Mucosa of descending colon (tissue), 3 donors: Measurements from ENCODE around the gene VNN1. TPM values are rescaled to one million over a fixed set of nuclear protein-coding genes. Genes with fewer than 3 reads are reported as not detected.
A peak's percentile ranks its signal among the peaks of the same experiment; 100 is the strongest.

ENCODE experiments used
- ATAC-seq: fragments of 200-7000 bp; cut with Tn5 transposase; one replicate; pipeline ENCODE4 v1.9.1; 2020; ENCODE audit warnings: mild to moderate bottlenecking, moderate library complexity
- DNase-seq, 3 donors: peaks; one replicate each; pipeline ENCODE4 v3.0.0-alpha.2; 2020
- H3K36me3 ChIP-seq: fragments of 200-600 bp; one replicate; pipeline ENCODE4 v1.8.0; 2021; ENCODE audit warnings: low read depth, mild to moderate bottlenecking
- H3K4me1 ChIP-seq: fragments of 200-600 bp; one replicate; pipeline ENCODE4 v1.8.0; 2021; ENCODE audit warnings: low read depth, mild to moderate bottlenecking
- H3K4me3 ChIP-seq: fragments of 200-600 bp; one replicate; pipeline ENCODE4 v1.8.0; 2021; ENCODE audit warnings: mild to moderate bottlenecking
- H3K9me3 ChIP-seq: fragments of 200-600 bp; one replicate; pipeline ENCODE4 v1.8.0; 2021; ENCODE audit warnings: mild to moderate bottlenecking
- intact Hi-C, 2 donors: fragments of 100-400 bp; cut with DNase I in 1 of 2; cut with micrococcal nuclease in 1 of 2; formaldehyde crosslinking; loops; one replicate each; pipeline versions ENCODE4 v1.11.0 to v1.11.1; 2022; cut with DNase I, micrococcal nuclease
- total RNA-seq, 3 donors: library from RNA; stranded (reverse); fragmentation: NEBNext Ultra II Directional in 2 of 3; extraction: Animal tissue kit (Norgen Biotek cat#: 25700) in 2 of 3; gene quantifications; one replicate each; pipeline versions ENCODE4 v1.2.1 to v1.2.4, GENCODE V29; 2021 to 2023
- TF ChIP-seq, protein P1 (sequence below): fragments of 200-600 bp; IDR thresholded peaks from one replicate; pipeline ENCODE4 v1.8.0; 2022; ENCODE audit warnings: antibody characterized with exemption, mild to moderate bottlenecking
- donor health status: DM: no; HTN: no; CAD: no; lungs with moderate emphysema.
- donor health status: DM: no; HTN: no; CAD: no.
- donor health status: DM: no; HTN: yes; CAD: no.

VNN1 gene
- total RNA-seq, 3 donors from 2014 or later: 0.55 to 2.3 (median 0.82) TPM

DNA sequence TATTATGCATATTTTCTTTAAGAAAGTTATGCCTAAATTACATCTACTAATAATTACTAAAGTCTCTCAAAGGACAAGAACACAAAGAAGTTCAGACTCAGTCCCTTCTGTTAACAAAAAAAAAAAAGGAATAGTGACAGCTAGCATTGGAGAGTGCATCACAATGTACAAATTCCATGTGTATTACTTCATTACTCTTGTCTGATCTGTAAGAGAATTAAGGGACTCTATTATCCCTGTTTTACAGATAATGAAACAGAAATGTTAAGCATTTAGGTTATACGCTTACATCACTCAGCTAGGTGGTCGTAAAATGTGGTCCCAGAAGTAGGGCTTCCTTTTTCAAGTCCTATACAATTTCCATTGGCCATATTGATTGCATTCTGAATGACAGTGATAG lies 17.2 kb upstream of the VNN1 start:
- Histone ChIP-seq H3K9me3 (no peaks in the 10 kb centered on the region), H3K4me3 (no peak overlapping the region), H3K36me3 (no peaks in the 10 kb centered on the region), H3K4me1 (no peaks in the 10 kb centered on the region)
- ATAC-seq: no peak
- TF ChIP-seq, protein P1, sequence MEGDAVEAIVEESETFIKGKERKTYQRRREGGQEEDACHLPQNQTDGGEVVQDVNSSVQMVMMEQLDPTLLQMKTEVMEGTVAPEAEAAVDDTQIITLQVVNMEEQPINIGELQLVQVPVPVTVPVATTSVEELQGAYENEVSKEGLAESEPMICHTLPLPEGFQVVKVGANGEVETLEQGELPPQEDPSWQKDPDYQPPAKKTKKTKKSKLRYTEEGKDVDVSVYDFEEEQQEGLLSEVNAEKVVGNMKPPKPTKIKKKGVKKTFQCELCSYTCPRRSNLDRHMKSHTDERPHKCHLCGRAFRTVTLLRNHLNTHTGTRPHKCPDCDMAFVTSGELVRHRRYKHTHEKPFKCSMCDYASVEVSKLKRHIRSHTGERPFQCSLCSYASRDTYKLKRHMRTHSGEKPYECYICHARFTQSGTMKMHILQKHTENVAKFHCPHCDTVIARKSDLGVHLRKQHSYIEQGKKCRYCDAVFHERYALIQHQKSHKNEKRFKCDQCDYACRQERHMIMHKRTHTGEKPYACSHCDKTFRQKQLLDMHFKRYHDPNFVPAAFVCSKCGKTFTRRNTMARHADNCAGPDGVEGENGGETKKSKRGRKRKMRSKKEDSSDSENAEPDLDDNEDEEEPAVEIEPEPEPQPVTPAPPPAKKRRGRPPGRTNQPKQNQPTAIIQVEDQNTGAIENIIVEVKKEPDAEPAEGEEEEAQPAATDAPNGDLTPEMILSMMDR: no peak
- intact Hi-C loops: no loop called here
- DNase-seq: no peak

- ATAC-seq (peak; percentile 19), DNase-seq (no peak)
- intact Hi-C loops: no loop called here
- Histone ChIP-seq H3K36me3 (no peaks in the 10 kb centered on the region), H3K4me1 (no peaks in the 10 kb centered on the region), H3K4me3 (no peak overlapping the region), H3K9me3 (no peaks in the 10 kb centered on the region)
- TF ChIP-seq, protein P1: no peak
These were observed 16.7 kb upstream of the VNN1 start for GRCh38 chr6:132730560-132730959.

- TF ChIP-seq, protein P1: no peak
- no peak for ATAC-seq
- Histone ChIP-seq H3K4me3 (no peak overlapping the region), H3K9me3 (no peaks in the 10 kb centered on the region), H3K4me1 (no peaks in the 10 kb centered on the region), H3K36me3 (no peaks in the 10 kb centered on the region)
- DNase-seq: no peak
- intact Hi-C loops: no loop called here
These were observed 14.8 kb upstream of the VNN1 start for GRCh38 chr6:132728616-132729015.

- H3K36me3 ChIP-seq: no peaks in the 10 kb centered on the region
- intact Hi-C loops: no loop called here
- H3K9me3 ChIP-seq: no peaks in the 10 kb centered on the region
- H3K4me3 ChIP-seq: no peak overlapping the region
- TF ChIP-seq, protein P1: no peak
- DNase-seq (no peak), ATAC-seq (no peak)
- H3K4me1 ChIP-seq: no peaks in the 10 kb centered on the region
These were observed 12.7 kb upstream of the VNN1 start for GRCh38 chr6:132726608-132726975.

DNA sequence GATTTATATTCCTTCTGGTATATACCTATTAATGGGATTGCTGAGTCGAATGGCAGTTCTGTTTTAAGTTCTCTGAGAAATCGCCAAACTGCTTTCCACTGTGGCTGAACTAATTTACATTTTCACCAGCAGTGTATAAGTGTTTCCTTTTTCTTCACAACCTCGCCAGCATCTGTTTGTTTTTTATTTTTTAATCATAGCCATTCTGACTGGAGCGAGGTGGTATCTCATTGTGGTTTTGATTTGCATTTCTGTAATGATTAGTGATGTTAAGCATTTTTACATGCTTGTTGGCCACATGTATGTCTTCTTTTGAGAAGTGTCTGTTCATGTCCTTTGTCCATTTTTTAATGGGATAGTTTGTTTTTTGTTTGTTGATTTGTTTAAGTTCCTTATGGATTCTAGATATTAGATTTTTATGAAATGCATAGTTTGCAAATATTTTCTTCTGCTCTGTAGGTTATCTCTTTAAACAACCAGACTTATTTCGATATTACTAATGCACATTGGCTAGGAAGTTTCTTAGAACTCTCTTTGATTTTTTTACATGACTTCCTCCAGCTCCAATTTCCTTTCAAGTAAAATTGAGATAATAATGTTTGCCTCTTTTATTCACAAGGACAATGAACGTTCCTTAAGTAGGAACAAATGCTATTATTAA lies 12.2 kb upstream of the VNN1 start:
- TF ChIP-seq, protein P1: no peak
- ATAC-seq: no peak
- no peak for DNase-seq
- intact Hi-C loops: no loop called here
- H3K4me3 ChIP-seq: no peak overlapping the region
- H3K9me3 ChIP-seq: no peaks in the 10 kb centered on the region
- no peaks in the 10 kb centered on the region for H3K36me3 ChIP-seq
- no peaks in the 10 kb centered on the region for H3K4me1 ChIP-seq

- no peaks in the 10 kb centered on the region for H3K4me1 ChIP-seq
- H3K9me3 ChIP-seq: no peaks in the 10 kb centered on the region
- no peak overlapping the region for H3K4me3 ChIP-seq
- intact Hi-C loops: no loop called here
- TF ChIP-seq, protein P1: no peak
- no peaks in the 10 kb centered on the region for H3K36me3 ChIP-seq
- no peak for DNase-seq
- ATAC-seq: no peak
These were observed 11.6 kb upstream of the VNN1 start for GRCh38 chr6:132725471-132725870.
